Transverse colon (tissue), 4 donors: Measurements from ENCODE around the gene WDFY2. TPM values are rescaled to one million over a fixed set of nuclear protein-coding genes. Genes with fewer than 3 reads are reported as not detected.

Source experiments
- DNase-seq: peaks from one replicate; pipeline ENCODE4 v3.0.0-alpha.2; 2019
- H3K27ac ChIP-seq, 4 donors: fragments of 200-600 bp; sonication (generic); 2 replicates each; pipeline ENCODE4 v1.5.1; 2016 to 2018; ENCODE audit warnings: inconsistent platforms in 4 of 4
- H3K27me3 ChIP-seq: fragments of 200-600 bp; sonication (generic); 2 replicates; pipeline ENCODE4 v1.5.1; 2017; ENCODE audit warnings: inconsistent platforms
- H3K36me3 ChIP-seq, 4 donors: fragments of 200-600 bp; sonication (generic); 2 replicates each; pipeline ENCODE4 v1.5.1; 2017 to 2019; ENCODE audit warnings: inconsistent platforms in 4 of 4
- H3K4me1 ChIP-seq, 4 donors: fragments of 200-600 bp; sonication (generic); 2 replicates each; pipeline ENCODE4 v1.5.1; 2017 to 2020; ENCODE audit warnings: inconsistent platforms in 4 of 4
- H3K4me3 ChIP-seq, 4 donors: fragments of 200-600 bp; sonication (generic); 1 replicate in 1 of 4; 2 replicates in 3 of 4; pipeline versions ENCODE4 v1.5.1 to v1.6.1; 2017 to 2019; ENCODE audit warnings: inconsistent platforms in 4 of 4
- H3K9me3 ChIP-seq, 2 donors: fragments of 200-600 bp; sonication (generic); 2 replicates each; pipeline ENCODE4 v1.5.1; 2017 to 2019; ENCODE audit warnings: inconsistent platforms in 2 of 2
- CTCF ChIP-seq, 5 experiments: fragments of 200-600 bp in 3 of 5; fragments of 450-650 bp in 2 of 5; sonication (generic) in 3 of 5; IDR thresholded peaks; 1 replicate in 2 of 5; 2 replicates in 3 of 5; pipeline ENCODE4 v1.5.1; 2016 to 2017; ENCODE audit warnings: antibody characterized with exemption in 5 of 5, inconsistent platforms in 3 of 5, mild to moderate bottlenecking in 2 of 5, moderate library complexity in 1 of 5
- EP300 ChIP-seq: sonication (generic); formaldehyde crosslinking; IDR thresholded peaks from one replicate; pipeline ENCODE4 v1.6.1; 2017; ENCODE audit warnings: antibody characterized with exemption, low read depth
- POLR2A ChIP-seq: fragments of 450-650 bp; IDR thresholded peaks from one replicate; pipeline ENCODE4 v1.6.1; 2016; ENCODE audit warnings: antibody characterized with exemption, mild to moderate bottlenecking, moderate library complexity
- POLR2AphosphoS5 ChIP-seq, 3 donors: sonication (generic); formaldehyde crosslinking; IDR thresholded peaks; one replicate each; pipeline ENCODE4 v1.6.1; 2016; ENCODE audit warnings: antibody characterized with exemption in 3 of 3
- WGBS, 2 donors: methylation state at CpG; one replicate each; pipeline ENCODE4 v1.1.5; 2018; ENCODE audit warnings: low coverage in 1 of 2; 5-methylcytosine and 5-hydroxymethylcytosine counted together
- in situ Hi-C, 4 donors: fragments of 200-750 bp; cut with MboI; loops; one replicate each; pipeline versions ENCODE4 v1.15.0 to v1.15.1; 2017; ENCODE audit warnings: low sequenced_read_pairs in 3 of 4, low pct_ligation_motif_present in 1 of 4, low pct_unique_long_range_greater_than_20kb in 1 of 4
- intact Hi-C: fragments of 100-400 bp; cut with DNase I; formaldehyde crosslinking; loops from one replicate; pipeline ENCODE4 v1.15.1; 2023; ENCODE audit warnings: low total_unique reads
- total RNA-seq, 4 donors: library from RNA; depleted of rRNA; stranded (reverse); fragments of >200 nt; gene quantifications; one replicate each; pipeline ENCODE4 v1.1.0, GENCODE V29; 2016

WDFY2 gene
- total RNA-seq, 4 donors from 2014 or later = 2.4 to 12.3 (median 6.7) TPM

- WGBS, 2 donors = 87% methylated on average over 11 of the region's 11 CpGs; no CpG with 5 or more reads in 1 of the 2 donors
- Histone ChIP-seq H3K36me3 (no peaks in the 10 kb centered on the region), H3K4me1 (peaks cover 0 to 5% (median 0%) of the 10 kb centered on the region in 4 donors), H3K9me3 (no peaks in the 10 kb centered on the region), H3K27ac (no peak overlapping the region), H3K4me3 (no peak overlapping the region), H3K27me3 (no peaks in the 10 kb centered on the region)
- no peak for DNase-seq
- in situ Hi-C loops (no loop called here), intact Hi-C loops (no loop called here)
- TF ChIP-seq POLR2AphosphoS5 (IDR thresholded peaks at IDR 0.05) (no peak), CTCF (IDR thresholded peaks at IDR 0.05) (no peak), POLR2A (no peak), EP300 (no peak)
Measured at GRCh38 chr13:51773515-51773914, 189.3 kb downstream of the WDFY2 start.

GRCh38 chr13:51776179-51776578 lies 191.9 kb downstream of the WDFY2 start:
- DNase-seq = no peak
- WGBS, 2 donors = 92% methylated on average over 7 of the region's 7 CpGs; no CpG with 5 or more reads in 1 of the 2 donors
- TF ChIP-seq EP300 = no peak
- TF ChIP-seq POLR2A = no peak
- TF ChIP-seq POLR2AphosphoS5 (IDR thresholded peaks at IDR 0.05) = no peak
- TF ChIP-seq CTCF (IDR thresholded peaks at IDR 0.05) = no peak
- Histone ChIP-seq H3K27ac (no peak overlapping the region), H3K4me3 (no peak overlapping the region), H3K4me1 (no peaks in the 10 kb centered on the region), H3K36me3 (no peaks in the 10 kb centered on the region), H3K27me3 (no peaks in the 10 kb centered on the region), H3K9me3 (no peaks in the 10 kb centered on the region)
- in situ Hi-C loops = loop anchor here in 2 of 4 donors (25.0 kb wide), 2 partner anchors 189 to 339 kb away; partner anchors contain the start of gene WDFY2 (in 1 of the 2)
- intact Hi-C loops = no loop called here

- Histone ChIP-seq H3K36me3 (no peaks in the 10 kb centered on the region), H3K27ac (no peak overlapping the region), H3K4me1 (peaks cover 0 to 3% (median 1%) of the 10 kb centered on the region in 4 donors), H3K9me3 (no peaks in the 10 kb centered on the region), H3K27me3 (no peaks in the 10 kb centered on the region), H3K4me3 (no peak overlapping the region)
- 90 to 100% methylated on average over 2 to 9 of the region's 9 CpGs for WGBS, 2 donors
- intact Hi-C loops (no loop called here), in situ Hi-C loops (loop anchor here in 2 of 4 donors (25.0 kb wide), 2 partner anchors 191 to 341 kb away; partner anchors contain the start of gene WDFY2 (in 1 of the 2))
- DNase-seq = no peak
- TF ChIP-seq EP300 = no peak
- TF ChIP-seq POLR2A = no peak
- TF ChIP-seq POLR2AphosphoS5 (IDR thresholded peaks at IDR 0.05) = no peak
Measured at GRCh38 chr13:51777921-51778320, 193.7 kb downstream of the WDFY2 start.

- H3K27me3 ChIP-seq = no peaks in the 10 kb centered on the region
- TF ChIP-seq EP300 (no peak), CTCF (IDR thresholded peaks at IDR 0.05) (no peak)
- in situ Hi-C loops (loop anchor here in 2 of 4 donors (25.0 kb wide), 2 partner anchors 191 to 341 kb away; partner anchors contain the start of gene WDFY2 (in 1 of the 2)), intact Hi-C loops (no loop called here)
- no peak for DNase-seq
- H3K4me3 ChIP-seq = no peak overlapping the region
- H3K4me1 ChIP-seq = peaks cover 0 to 7% (median 2%) of the 10 kb centered on the region in 4 donors
- no peak overlapping the region for H3K27ac ChIP-seq
- no peaks in the 10 kb centered on the region for H3K36me3 ChIP-seq
- no peaks in the 10 kb centered on the region for H3K9me3 ChIP-seq
- WGBS, 2 donors = 70 to 76% methylated on average over 2 to 11 of the region's 11 CpGs
Measured at GRCh38 chr13:51778392-51778791, 194.1 kb downstream of the WDFY2 start.

- DNase-seq = no peak
- H3K27me3 ChIP-seq = no peaks in the 10 kb centered on the region
- TF ChIP-seq POLR2A (no peak), POLR2AphosphoS5 (IDR thresholded peaks at IDR 0.05) (no peak), CTCF (IDR thresholded peaks at IDR 0.05) (no peak), EP300 (no peak)
- peaks cover 0 to 18% (median 2%) of the 10 kb centered on the region in 4 donors for H3K4me1 ChIP-seq
- 77 to 80% methylated on average over 3 of the region's 3 CpGs for WGBS, 2 donors
- H3K27ac ChIP-seq = no peak overlapping the region
- in situ Hi-C loops = loop anchor here in 2 of 4 donors (25.0 kb wide), 2 partner anchors 193 to 343 kb away; partner anchors contain the start of gene WDFY2 (in 1 of the 2)
- no peaks in the 10 kb centered on the region for H3K36me3 ChIP-seq
- no peaks in the 10 kb centered on the region for H3K9me3 ChIP-seq
- no peak overlapping the region for H3K4me3 ChIP-seq
- intact Hi-C loops = no loop called here
Measured at GRCh38 chr13:51780099-51780498, 195.8 kb downstream of the WDFY2 start.
